Measurements from ENCODE around the gene RAG2.

The RAG2 gene

DNA sequence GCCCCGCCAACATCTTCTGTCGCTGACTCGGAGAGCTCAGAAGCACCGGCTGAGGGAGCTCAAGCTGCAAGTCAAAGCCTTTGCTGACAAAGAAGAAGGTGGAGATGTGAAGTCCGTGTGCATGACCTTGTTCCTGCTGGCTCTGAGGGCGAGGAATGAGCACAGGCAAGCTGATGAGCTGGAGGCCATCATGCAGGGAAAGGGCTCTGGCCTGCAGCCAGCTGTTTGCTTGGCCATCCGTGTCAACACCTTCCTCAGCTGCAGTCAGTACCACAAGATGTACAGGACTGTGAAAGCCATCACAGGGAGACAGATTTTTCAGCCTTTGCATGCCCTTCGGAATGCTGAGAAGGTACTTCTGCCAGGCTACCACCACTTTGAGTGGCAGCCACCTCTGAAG is 23.6 kb downstream of the RAG2 start:
- Histone ChIP-seq H3K36me3 (no peaks in the 10 kb centered on the region), H3K4me3 (ENCODE audit: low read depth, low read length) (no peak overlapping the region), H3K27me3 (ENCODE audit: insufficient read depth, low read depth, severe bottlenecking) (no peaks in the 10 kb centered on the region), H3K27ac (no peak overlapping the region), H3K9me3 (ENCODE audit: severe bottlenecking) (no peaks in the 10 kb centered on the region)
- no peak for DNase-seq
- TF ChIP-seq CTCF (IDR thresholded peaks at IDR 0.05; ENCODE audit: low read depth, low read length): no peak

- no peak overlapping the region for H3K27ac ChIP-seq
- H3K9me3 ChIP-seq (ENCODE audit: severe bottlenecking): no peaks in the 10 kb centered on the region
- DNase-seq: no peak
- TF ChIP-seq CTCF (IDR thresholded peaks at IDR 0.05; ENCODE audit: low read depth, low read length): no peak
- no peaks in the 10 kb centered on the region for H3K27me3 ChIP-seq (ENCODE audit: insufficient read depth, low read depth, severe bottlenecking)
- H3K4me3 ChIP-seq (ENCODE audit: low read depth, low read length): no peak overlapping the region
- no peaks in the 10 kb centered on the region for H3K36me3 ChIP-seq
Measured at GRCh38 chr11:36569095-36569494, 28.9 kb downstream of the RAG2 start.

DNA sequence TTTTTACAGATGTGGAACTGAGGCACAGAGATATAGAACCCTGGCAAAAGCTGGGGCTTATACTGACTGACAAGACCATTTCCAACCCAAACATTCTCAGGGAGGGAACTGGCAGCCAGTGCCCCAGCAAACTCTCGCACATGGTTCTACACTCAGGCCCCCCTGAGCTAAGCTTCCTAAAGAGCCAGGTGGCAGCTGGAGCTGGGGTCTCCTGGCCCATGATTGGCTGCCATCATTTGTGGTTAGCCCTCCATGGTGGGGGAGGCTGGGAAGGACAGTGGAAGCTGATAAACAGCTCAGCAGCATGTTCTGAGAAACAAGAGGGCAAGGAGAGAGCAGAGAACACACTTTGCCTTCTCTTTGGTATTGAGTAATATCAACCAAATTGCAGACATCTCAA is 30.3 kb downstream of the RAG2 start, which contains the start of gene RAG1:
Gene RAG1, plus strand, starts transcription at position 314 of the 400 bp plus-strand sequence. CDS start 5,298 bp downstream, outside the sequence.
- Histone ChIP-seq H3K9me3 (ENCODE audit: severe bottlenecking) (no peaks in the 10 kb centered on the region), H3K27me3 (ENCODE audit: insufficient read depth, low read depth, severe bottlenecking) (no peaks in the 10 kb centered on the region), H3K4me3 (ENCODE audit: low read depth, low read length) (no peak within 1 kb of the TSS), H3K27ac (no peak within 1 kb of the TSS), H3K36me3 (no peaks in the 10 kb centered on the region)
- TF ChIP-seq CTCF (IDR thresholded peaks at IDR 0.05; ENCODE audit: low read depth, low read length): no peak
- DNase-seq: no peak

DNA sequence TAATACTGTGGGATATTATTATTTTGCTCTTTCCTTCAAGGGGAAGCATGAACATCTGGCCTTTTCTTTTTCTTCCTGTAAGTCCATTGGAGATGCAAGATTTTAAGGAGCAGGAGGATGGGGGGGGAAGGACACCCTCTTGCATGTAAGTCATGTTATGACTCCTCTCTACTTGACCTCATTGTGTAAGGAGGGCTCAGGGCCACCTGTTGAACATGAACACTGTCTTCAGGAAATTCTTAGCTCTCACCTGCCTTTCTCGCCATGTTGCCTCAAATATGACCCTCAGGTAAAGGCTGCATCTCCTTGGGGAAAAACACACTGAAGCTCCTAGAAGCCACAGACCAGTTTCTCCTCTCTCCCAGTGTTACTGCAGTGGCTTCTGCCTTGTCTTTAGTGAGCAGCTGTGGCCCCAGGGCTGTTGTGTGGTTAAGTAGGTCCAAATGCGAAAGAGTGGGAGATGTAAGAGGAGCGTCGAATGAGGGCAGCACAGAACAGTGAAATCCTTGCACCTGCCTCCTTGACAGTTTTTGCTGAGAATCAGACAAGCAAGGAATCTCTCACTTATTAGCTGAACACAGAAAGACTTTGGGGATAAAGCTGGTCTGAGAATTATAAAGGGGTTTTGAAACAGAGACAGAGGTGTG is 31.5 kb downstream of the RAG2 start:
- no peak for DNase-seq
- H3K27ac ChIP-seq: no peak overlapping the region

DNA sequence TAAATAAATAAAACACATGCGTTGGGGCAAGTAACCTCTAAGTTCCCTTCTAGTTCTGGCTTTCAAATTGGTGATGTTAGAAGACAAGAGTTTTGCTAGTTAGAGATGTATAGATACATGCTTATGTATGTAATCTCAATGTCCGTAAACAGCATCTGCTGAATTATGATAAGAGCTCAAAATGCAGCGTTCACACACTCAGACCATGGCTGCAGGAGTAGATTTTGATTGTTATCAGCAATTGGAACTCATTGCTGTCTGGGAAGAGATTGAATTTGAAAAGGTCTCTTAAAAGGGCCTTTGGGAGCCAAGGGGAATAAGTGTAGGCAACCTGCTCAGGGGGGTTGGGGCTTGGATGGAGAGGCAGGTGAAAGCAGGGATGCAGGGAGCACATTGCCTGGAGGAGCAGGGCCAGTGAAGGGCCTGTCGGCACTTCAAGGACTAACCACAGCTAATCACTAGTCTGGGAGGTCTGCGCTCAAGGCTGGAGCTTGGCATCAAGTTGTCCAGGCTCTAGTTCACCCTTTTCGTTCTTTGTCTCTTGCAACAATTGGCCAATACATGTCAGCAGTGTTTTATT is 32.9 kb downstream of the RAG2 start:
- no peak for TF ChIP-seq CTCF (IDR thresholded peaks at IDR 0.05; ENCODE audit: low read depth, low read length)
- no peaks in the 10 kb centered on the region for H3K27me3 ChIP-seq (ENCODE audit: insufficient read depth, low read depth, severe bottlenecking)
- no peaks in the 10 kb centered on the region for H3K36me3 ChIP-seq
- no peak for DNase-seq
- H3K4me3 ChIP-seq (ENCODE audit: low read depth, low read length): peak overlapping the region; percentile 44; the same call in 1 of the 2 replicates
- H3K27ac ChIP-seq: no peak overlapping the region
- no peaks in the 10 kb centered on the region for H3K9me3 ChIP-seq (ENCODE audit: severe bottlenecking)

More for the DNA sequence above, 31.5 kb downstream of the RAG2 start:
- Histone ChIP-seq H3K9me3 (ENCODE audit: severe bottlenecking) (no peaks in the 10 kb centered on the region), H3K4me3 (ENCODE audit: low read depth, low read length) (no peak overlapping the region), H3K36me3 (no peaks in the 10 kb centered on the region), H3K27me3 (ENCODE audit: insufficient read depth, low read depth, severe bottlenecking) (no peaks in the 10 kb centered on the region)
- no peak for TF ChIP-seq CTCF (IDR thresholded peaks at IDR 0.05; ENCODE audit: low read depth, low read length)
